ENCODE results near the gene OR2B6. TPM values are rescaled to one million over a fixed set of nuclear protein-coding genes. Genes with fewer than 3 reads are reported as not detected.

The OR2B6 gene
- total RNA-seq, 1 donor from 2014 or later = not detected

- DNase-seq (ENCODE audit: low read depth) = no peak
These were observed 37.6 kb downstream of the OR2B6 start for GRCh38 chr6:27994616-27995015.

GRCh38 chr6:28000351-28001045 is 43.5 kb downstream of the OR2B6 start:
- no peak for DNase-seq (ENCODE audit: low read depth)

- no peak for DNase-seq (ENCODE audit: low read depth)
These were observed 44.3 kb downstream of the OR2B6 start for GRCh38 chr6:28001351-28001750.

GRCh38 chr6:28001751-28002150 is 44.7 kb downstream of the OR2B6 start:
- DNase-seq (ENCODE audit: low read depth) = peak; percentile 22

- DNase-seq (ENCODE audit: low read depth) = no peak
These were observed 45.1 kb downstream of the OR2B6 start for GRCh38 chr6:28002161-28002560.

GRCh38 chr6:28003059-28003458 is 46.0 kb downstream of the OR2B6 start:
- no peak for DNase-seq (ENCODE audit: low read depth)

- DNase-seq (ENCODE audit: low read depth) = no peak
These were observed 46.6 kb downstream of the OR2B6 start for GRCh38 chr6:28003661-28004060.

GRCh38 chr6:28004350-28005151 is 47.5 kb downstream of the OR2B6 start:
- DNase-seq (ENCODE audit: low read depth) = no peak

GRCh38 chr6:28005152-28005890 is 48.3 kb downstream of the OR2B6 start:
- no peak for DNase-seq (ENCODE audit: low read depth)

- no peak for DNase-seq (ENCODE audit: low read depth)
These were observed 48.9 kb downstream of the OR2B6 start for GRCh38 chr6:28005975-28006374.

Other genes starting within 250 kb of the OR2B6 start
- not detected in 2 replicates for gene OR2B2, start 44.8 kb upstream of the OR2B6 start, total RNA-seq
- gene ZNF165, start 123.3 kb downstream of the OR2B6 start, total RNA-seq = 0.78 TPM in 1 of 2 replicates, not detected in the other
- gene ZSCAN16, start 167.4 kb downstream of the OR2B6 start, total RNA-seq = 1.2 and 3.2 TPM in 2 replicates
- gene ZKSCAN8, start 184.6 kb downstream of the OR2B6 start, total RNA-seq = 23.8 and 26.4 TPM in 2 replicates

Data from myocyte (in vitro differentiated cells).